ENCODE measurements around the gene STK17B. TPM values are rescaled to one million over a fixed set of nuclear protein-coding genes. Genes with fewer than 3 reads are reported as not detected.

The STK17B gene
- total RNA-seq, 2 experiments from 2014 or later, result 95.0 to 148 TPM

GRCh38 chr2:196219671-196220070 lies 48.3 kb upstream of the STK17B start:
- intact Hi-C loops (cut with micrococcal nuclease; ENCODE audit: unreplicated experiment), result no loop called here
- Histone ChIP-seq H3K9me3 (ENCODE audit: low read length) (peaks cover 10% of the 10 kb centered on the region; the same call in 1 of the 2 replicates), H3K79me2 (ENCODE audit: insufficient read depth, low read depth, low read length) (no peaks in the 10 kb centered on the region), H3K4me1 (ENCODE audit: insufficient read depth, low read length, poor library complexity, severe bottlenecking) (peaks cover 2% of the 10 kb centered on the region), H3K36me3 (ENCODE audit: insufficient read depth, low read length) (no peaks in the 10 kb centered on the region; the same call in 1 of the 2 replicates), H3K27ac (ENCODE audit: low read depth, low read length, poor library complexity, severe bottlenecking) (no peak overlapping the region), H3K4me3 (ENCODE audit: low read depth, low read length, poor library complexity, severe bottlenecking) (no peak overlapping the region), H3K4me2 (ENCODE audit: low read length) (no peak overlapping the region), H3K9me2 (ENCODE audit: insufficient read depth, low read length) (no peaks in the 10 kb centered on the region), H2AFZ (ENCODE audit: low read length) (peak overlapping the region; percentile 8; the same call in 1 of the 2 replicates), H4K20me1 (ENCODE audit: insufficient read depth, low read length) (no peaks in the 10 kb centered on the region)
- no peak for DNase-seq (ENCODE audit: low spot score)
- POLR2A ChIA-PET, result interaction anchor here (0.8 to 9.3 kb wide), 12 partner anchors 9 to 56 kb away, joined by 3 to 102 read pairs (median 8); no protein-coding TSS in a partner anchor
- CTCF ChIA-PET (ENCODE audit: unreplicated experiment), result interaction anchor here (1.1 to 1.3 kb wide), 3 partner anchors 14 to 19 kb away, joined by 3 to 4 read pairs (median 3); no protein-coding TSS in a partner anchor
- BruUV-seq (replicated peaks), result no TSS peak
- no peak for TF ChIP-seq EZH2phosphoT487 (IDR thresholded peaks at IDR 0.05; ENCODE audit: borderline replicate concordance, low read depth, low read length)
- TF ChIP-seq, protein P1, sequence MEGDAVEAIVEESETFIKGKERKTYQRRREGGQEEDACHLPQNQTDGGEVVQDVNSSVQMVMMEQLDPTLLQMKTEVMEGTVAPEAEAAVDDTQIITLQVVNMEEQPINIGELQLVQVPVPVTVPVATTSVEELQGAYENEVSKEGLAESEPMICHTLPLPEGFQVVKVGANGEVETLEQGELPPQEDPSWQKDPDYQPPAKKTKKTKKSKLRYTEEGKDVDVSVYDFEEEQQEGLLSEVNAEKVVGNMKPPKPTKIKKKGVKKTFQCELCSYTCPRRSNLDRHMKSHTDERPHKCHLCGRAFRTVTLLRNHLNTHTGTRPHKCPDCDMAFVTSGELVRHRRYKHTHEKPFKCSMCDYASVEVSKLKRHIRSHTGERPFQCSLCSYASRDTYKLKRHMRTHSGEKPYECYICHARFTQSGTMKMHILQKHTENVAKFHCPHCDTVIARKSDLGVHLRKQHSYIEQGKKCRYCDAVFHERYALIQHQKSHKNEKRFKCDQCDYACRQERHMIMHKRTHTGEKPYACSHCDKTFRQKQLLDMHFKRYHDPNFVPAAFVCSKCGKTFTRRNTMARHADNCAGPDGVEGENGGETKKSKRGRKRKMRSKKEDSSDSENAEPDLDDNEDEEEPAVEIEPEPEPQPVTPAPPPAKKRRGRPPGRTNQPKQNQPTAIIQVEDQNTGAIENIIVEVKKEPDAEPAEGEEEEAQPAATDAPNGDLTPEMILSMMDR (conservative IDR thresholded peaks at IDR 0.05; ENCODE audit: low read length), result no peak

GRCh38 chr2:196218106-196218505 lies 46.7 kb upstream of the STK17B start:
- Histone ChIP-seq H3K9me3 (ENCODE audit: low read length) (peaks cover 10% of the 10 kb centered on the region; the same call in 1 of the 2 replicates), H3K27ac (ENCODE audit: low read depth, low read length, poor library complexity, severe bottlenecking) (no peak overlapping the region), H3K4me2 (ENCODE audit: low read length) (no peak overlapping the region), H3K9me2 (ENCODE audit: insufficient read depth, low read length) (no peaks in the 10 kb centered on the region), H2AFZ (ENCODE audit: low read length) (no peak overlapping the region), H3K4me1 (ENCODE audit: insufficient read depth, low read length, poor library complexity, severe bottlenecking) (peaks cover 10% of the 10 kb centered on the region), H3K36me3 (ENCODE audit: insufficient read depth, low read length) (no peaks in the 10 kb centered on the region; the same call in 1 of the 2 replicates), H4K20me1 (ENCODE audit: insufficient read depth, low read length) (no peaks in the 10 kb centered on the region), H3K79me2 (ENCODE audit: insufficient read depth, low read depth, low read length) (no peaks in the 10 kb centered on the region), H3K4me3 (ENCODE audit: low read depth, low read length, poor library complexity, severe bottlenecking) (no peak overlapping the region)
- BruUV-seq (replicated peaks), result no TSS peak
- ChIA-PET CTCF (ENCODE audit: unreplicated experiment) (no interaction called here), POLR2A (interaction anchor here (0.7 to 9.3 kb wide), 7 partner anchors 11 to 41 kb away, joined by 3 to 102 read pairs (median 10); no protein-coding TSS in a partner anchor)
- DNase-seq (ENCODE audit: low spot score), result no peak
- TF ChIP-seq EZH2phosphoT487 (IDR thresholded peaks at IDR 0.05; ENCODE audit: borderline replicate concordance, low read depth, low read length), result no peak
- TF ChIP-seq, protein P1 (conservative IDR thresholded peaks at IDR 0.05; ENCODE audit: low read length), result no peak
- intact Hi-C loops (cut with micrococcal nuclease; ENCODE audit: unreplicated experiment), result no loop called here

DNA sequence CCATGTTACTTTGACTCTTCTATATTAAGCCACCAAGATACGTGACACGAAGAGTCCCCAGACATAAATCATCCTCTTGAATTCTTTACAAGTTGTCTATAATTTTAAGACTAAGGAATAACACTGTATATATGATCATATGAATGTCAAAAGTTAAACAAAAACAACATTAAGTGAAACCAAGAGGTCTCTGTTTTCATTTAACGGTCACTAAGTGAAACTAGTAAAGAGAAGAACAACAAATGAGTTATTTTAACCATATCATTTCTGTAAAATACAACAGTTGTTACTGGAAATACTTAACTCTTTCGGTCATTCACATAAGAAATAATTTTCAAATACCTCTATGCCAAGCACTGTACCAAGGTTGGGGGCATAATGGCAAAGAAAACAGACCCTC lies 45.7 kb upstream of the STK17B start:
- DNase-seq (ENCODE audit: low spot score), result no peak
- Histone ChIP-seq H3K9me2 (ENCODE audit: insufficient read depth, low read length) (no peaks in the 10 kb centered on the region), H3K4me3 (ENCODE audit: low read depth, low read length, poor library complexity, severe bottlenecking) (no peak overlapping the region), H4K20me1 (ENCODE audit: insufficient read depth, low read length) (no peaks in the 10 kb centered on the region), H3K79me2 (ENCODE audit: insufficient read depth, low read depth, low read length) (no peaks in the 10 kb centered on the region), H3K27ac (ENCODE audit: low read depth, low read length, poor library complexity, severe bottlenecking) (no peak overlapping the region), H3K4me2 (ENCODE audit: low read length) (no peak overlapping the region), H3K4me1 (ENCODE audit: insufficient read depth, low read length, poor library complexity, severe bottlenecking) (peaks cover 17% of the 10 kb centered on the region), H3K9me3 (ENCODE audit: low read length) (peaks cover 7% of the 10 kb centered on the region; the same call in 1 of the 2 replicates), H2AFZ (ENCODE audit: low read length) (peak overlapping the region; percentile 3; the same call in 1 of the 2 replicates), H3K36me3 (ENCODE audit: insufficient read depth, low read length) (no peaks in the 10 kb centered on the region; the same call in 1 of the 2 replicates)
- TF ChIP-seq, protein P1 (conservative IDR thresholded peaks at IDR 0.05; ENCODE audit: low read length), result no peak
- no peak for TF ChIP-seq EZH2phosphoT487 (IDR thresholded peaks at IDR 0.05; ENCODE audit: borderline replicate concordance, low read depth, low read length)
- intact Hi-C loops (cut with micrococcal nuclease; ENCODE audit: unreplicated experiment), result no loop called here
- ChIA-PET POLR2A (interaction anchor here (0.5 to 9.3 kb wide), 4 partner anchors 16 to 38 kb away, joined by 3 to 102 read pairs (median 8); no protein-coding TSS in a partner anchor), CTCF (ENCODE audit: unreplicated experiment) (no interaction called here)
- BruUV-seq (replicated peaks), result no TSS peak

All from OCI-LY7 (cell line).